ENCODE data around the gene CFDP1. TPM values are rescaled to one million over a fixed set of nuclear protein-coding genes. Genes with fewer than 3 reads are reported as not detected.

Gene CFDP1
- total and polyA plus RNA-seq, 2 of the 13 experiments (the other 11 are each of a cell fraction or from before 2014, with no cell fraction given), result 78.6 to 153 TPM

- TF ChIP-seq CSRNP2 (CRISPR knock-in tag; conservative IDR thresholded peaks at IDR 0.05; ENCODE audit: low read depth) (no peak), PRDM10 (CRISPR knock-in tag; IDR thresholded peaks at IDR 0.05; ENCODE audit: low read depth) (peak; percentile 80; the same call in 1 of the 2 replicates), KLF16 (CRISPR knock-in tag; IDR thresholded peaks at IDR 0.05) (peak in 1 of 2 experiments; percentile 98; a peak in 2 of 4 replicates), ZNF639 (CRISPR knock-in tag; conservative IDR thresholded peaks at IDR 0.05) (peak; percentile 82; the same call in 1 of the 2 replicates), KDM1A (CRISPR knock-in tag; IDR thresholded peaks at IDR 0.05) (peak; percentile 89), CREB3 (CRISPR knock-in tag; IDR thresholded peaks at IDR 0.05) (0 out of 2 replicates have a peak, but pooled peaks have one; percentile 37), POLR2G (IDR thresholded peaks at IDR 0.05; ENCODE audit: low read depth, low read length) (peak; percentile 94), ELF1 (CRISPR knock-in tag; IDR thresholded peaks at IDR 0.05) (peak; percentile 87), ZNF407 (CRISPR knock-in tag; IDR thresholded peaks at IDR 0.05; ENCODE audit: not compliant biosample characterization) (no peak), MTA3 (CRISPR knock-in tag; IDR thresholded peaks at IDR 0.05) (no peak), MZF1 (CRISPR knock-in tag; IDR thresholded peaks at IDR 0.05; ENCODE audit: borderline replicate concordance) (no peak; the same call in 1 of the 2 replicates)
These were observed 188.2 kb downstream of the CFDP1 start (continued) for GRCh38 chr16:75244844-75245758.

Data from HepG2 (cell line).